HEK293 (cell line): Measurements from ENCODE around the gene SUOX.
"Not testable (repeated sequence)": the region's sequence is repeated elsewhere in the genome, so short reads cannot be mapped to it uniquely, and the experiment has no call there.

Source experiments
- CTCF ChIA-PET: fragments of 350-600 bp; formaldehyde crosslinking; extraction: SDS; loops from one replicate; lab custom pipeline; 2021; ENCODE audit warnings: antibody characterized with exemption; lab: Yijun Ruan, JAX
- POLR2A ChIA-PET: fragments of 300-600 bp; formaldehyde crosslinking; extraction: SDS; loops from one replicate; lab custom pipeline; 2020; ENCODE audit warnings: antibody characterized with exemption, inconsistent platforms; lab: Yijun Ruan, JAX
- H3K27ac ChIP-seq: fragments of 200-500 bp; sonication (Bioruptor generic); 2 replicates; pipeline ENCODE4 v1.5.1; 2014; ENCODE audit warnings: low read depth, low read length, control low read depth, inconsistent platforms; ENCODE audit errors: extremely low read depth
- H3K36me3 ChIP-seq, 2 experiments: fragments of 200-500 bp in 1 of 2; sonication (Bioruptor generic) in 1 of 2; 1 replicate in 1 of 2; 2 replicates in 1 of 2; pipeline ENCODE4 v1.5.1; 2014 to 2017; ENCODE audit warnings: inconsistent platforms in 2 of 2, low read length in 2 of 2; ENCODE audit not compliant: control insufficient read depth in 2 of 2, insufficient read depth in 1 of 2
- H3K4me1 ChIP-seq: fragments of 200-500 bp; sonication (Bioruptor generic); 2 replicates; pipeline ENCODE4 v1.5.1; 2014; ENCODE audit warnings: mild to moderate bottlenecking, low read length, inconsistent platforms; ENCODE audit not compliant: control insufficient read depth, insufficient read depth
- H3K4me3 ChIP-seq: 2 replicates; pipeline ENCODE4 v1.5.1; 2011; ENCODE audit warnings: low read depth, mild to moderate bottlenecking, control low read depth, low read length, moderate library complexity
- H3K9me3 ChIP-seq: fragments of 200-500 bp; sonication (Bioruptor generic); 2 replicates; pipeline ENCODE4 v1.5.1; 2014; ENCODE audit warnings: low read depth, low read length, inconsistent platforms; ENCODE audit not compliant: control insufficient read depth, insufficient read depth
- HOXA7 ChIP-seq: sonication (generic); formaldehyde crosslinking; IDR thresholded peaks from 2 replicates; pipeline ENCODE4 v1.8.1; 2022; ENCODE audit warnings: missing genetic modification reagents, borderline replicate concordance
- KLF10 ChIP-seq: fragments of 450-650 bp; IDR thresholded peaks from 2 replicates; pipeline ENCODE4 v1.5.1; 2018; ENCODE audit warnings: missing biosample characterization, mild to moderate bottlenecking, missing genetic modification characterization
- PRDM2 ChIP-seq: fragments of 450-650 bp; formaldehyde crosslinking; IDR thresholded peaks from 2 replicates; pipeline ENCODE4 v1.5.1; 2016; ENCODE audit warnings: missing biosample characterization, missing genetic modification characterization, borderline replicate concordance
- REST ChIP-seq: fragments of 450-650 bp; formaldehyde crosslinking; IDR thresholded peaks from 2 replicates; pipeline ENCODE4 v1.5.1; 2016; ENCODE audit warnings: missing biosample characterization, missing genetic modification characterization
- ZBTB44 ChIP-seq: fragments of 450-650 bp; IDR thresholded peaks from 2 replicates; pipeline ENCODE4 v1.5.1; 2018; ENCODE audit warnings: missing biosample characterization, mild to moderate bottlenecking, missing genetic modification characterization
- ZBTB48 ChIP-seq: fragments of 450-650 bp; formaldehyde crosslinking; IDR thresholded peaks from 2 replicates; pipeline ENCODE4 v1.5.1; 2016; ENCODE audit warnings: missing biosample characterization, missing genetic modification characterization
- ZNF140 ChIP-seq: fragments of 450-650 bp; formaldehyde crosslinking; IDR thresholded peaks from 2 replicates; pipeline ENCODE4 v1.5.1; 2016; ENCODE audit warnings: missing biosample characterization, missing genetic modification characterization
- ZNF302 ChIP-seq: fragments of 450-650 bp; formaldehyde crosslinking; IDR thresholded peaks from 2 replicates; pipeline ENCODE4 v1.5.1; 2016; ENCODE audit warnings: missing biosample characterization, missing genetic modification characterization, low read depth
- ZNF366 ChIP-seq: fragments of 450-650 bp; formaldehyde crosslinking; conservative IDR thresholded peaks from 2 replicates; pipeline ENCODE4 v1.5.1; 2016; ENCODE audit warnings: missing biosample characterization, missing genetic modification characterization
- ZNF416 ChIP-seq: fragments of 450-650 bp; formaldehyde crosslinking; IDR thresholded peaks from 2 replicates; pipeline ENCODE4 v1.5.1; 2016; ENCODE audit warnings: missing biosample characterization, missing genetic modification characterization
- ZNF658 ChIP-seq: fragments of 450-650 bp; formaldehyde crosslinking; IDR thresholded peaks from 2 replicates; pipeline ENCODE4; 2016; ENCODE audit warnings: missing biosample characterization, missing genetic modification characterization
- ZNF664 ChIP-seq: fragments of 450-650 bp; formaldehyde crosslinking; IDR thresholded peaks from 2 replicates; pipeline ENCODE4 v1.5.1; 2016; ENCODE audit warnings: missing biosample characterization, missing genetic modification characterization
- ZNF707 ChIP-seq: fragments of 450-650 bp; formaldehyde crosslinking; IDR thresholded peaks from 2 replicates; pipeline ENCODE4 v1.5.1; 2016; ENCODE audit warnings: missing biosample characterization, missing genetic modification characterization
- ZNF768 ChIP-seq: fragments of 450-650 bp; formaldehyde crosslinking; IDR thresholded peaks from 2 replicates; pipeline ENCODE4 v1.5.1; 2018; ENCODE audit warnings: missing biosample characterization, mild to moderate bottlenecking, missing genetic modification characterization
- ZSCAN18 ChIP-seq: fragments of 450-650 bp; formaldehyde crosslinking; IDR thresholded peaks from 2 replicates; pipeline ENCODE4 v1.5.1; 2016; ENCODE audit warnings: missing biosample characterization, missing genetic modification characterization

The SUOX gene

GRCh38 chr12:55984861-55985260 lies 12.2 kb upstream of the SUOX start:
- TF ChIP-seq ZNF664 (peak; percentile 80), REST (tag by site-specific recombination) (no peak), HOXA7 (CRISPR knock-in tag) (no peak), KLF10 (tag by site-specific recombination) (no peak), ZBTB44 (tag by site-specific recombination) (no peak)
- TF ChIP-seq, all 188 proteins: peak for 1
- H3K9me3 ChIP-seq: no peaks in the 10 kb centered on the region
- ChIA-PET CTCF (interaction anchor here (0.7 to 4.0 kb wide), 4 partner anchors 11 to 247 kb away, joined by 3 to 35 read pairs (median 7); partner anchors contain the start of gene SUOX), POLR2A (interaction anchor here (0.9 to 6.4 kb wide), 5 partner anchors 8 to 167 kb away, joined by 3 to 66 read pairs (median 3); partner anchors contain the start of genes ORMDL2, RAB5B and SARNP)
- H3K4me3 ChIP-seq: no peak overlapping the region
- no peaks in the 10 kb centered on the region for H3K4me1 ChIP-seq
- peaks cover 51 to 81% of the 10 kb centered on the region in 2 experiments for H3K36me3 ChIP-seq
- no peak overlapping the region for H3K27ac ChIP-seq

- Histone ChIP-seq H3K27ac (no peak overlapping the region), H3K36me3 (peaks cover 51 to 81% of the 10 kb centered on the region in 2 experiments), H3K4me3 (no peak overlapping the region), H3K4me1 (no peaks in the 10 kb centered on the region), H3K9me3 (no peaks in the 10 kb centered on the region)
- POLR2A ChIA-PET: interaction anchor here (0.9 to 6.4 kb wide), 4 partner anchors 11 to 168 kb away, joined by 3 to 66 read pairs (median 4); partner anchors contain the start of genes ORMDL2, RAB5B and SARNP
- CTCF ChIA-PET: interaction anchor here (1.4 to 4.0 kb wide), 3 partner anchors 11 to 56 kb away, joined by 6 to 35 read pairs (median 7); partner anchors contain the start of gene SUOX
- TF ChIP-seq ZNF366 (tag by site-specific recombination) (no peak), ZNF658 (tag by site-specific recombination) (no peak), ZNF416 (tag by site-specific recombination) (no peak), ZNF768 (no peak), PRDM2 (tag by site-specific recombination) (no peak), ZSCAN18 (tag by site-specific recombination) (no peak), ZBTB48 (tag by site-specific recombination) (no peak), ZNF302 (tag by site-specific recombination) (no peak), ZNF707 (tag by site-specific recombination) (no peak), ZNF140 (tag by site-specific recombination) (no peak)
Measured at GRCh38 chr12:55985341-55985740, 11.7 kb upstream of the SUOX start.

- CTCF ChIA-PET: interaction anchor here (1.4 to 4.0 kb wide), 3 partner anchors 10 to 55 kb away, joined by 6 to 35 read pairs (median 7); partner anchors contain the start of gene SUOX
- POLR2A ChIA-PET: interaction anchor here (0.7 to 6.4 kb wide), 3 partner anchors 10 to 169 kb away, joined by 3 to 66 read pairs (median 4); partner anchors contain the start of genes RAB5B and SARNP
- not testable (repeated sequence) for H3K9me3 ChIP-seq, H3K4me1 ChIP-seq, H3K4me3 ChIP-seq, H3K27ac ChIP-seq
- H3K36me3 ChIP-seq: peaks cover 53 to 83% of the 10 kb centered on the region in 2 experiments
Measured at GRCh38 chr12:55985976-55986375, 11.1 kb upstream of the SUOX start.
